HCT116 (cell line): ENCODE results near the gene CBLB. TPM values are rescaled to one million over a fixed set of nuclear protein-coding genes. Genes with fewer than 3 reads are reported as not detected.

Experiments
- ATAC-seq: fragments of 200-7000 bp; cut with Tn5 transposase; 2 replicates; pipeline ENCODE4 v1.9.1; 2020; ENCODE audit warnings: mild to moderate bottlenecking, moderate library complexity
- BruUV-seq: library from RNA; stranded (reverse); fragments of 400-500 nt; replicated peaks from 2 replicates; lab custom pipeline; 2021; lab: Mats Ljungman, UMichigan
- CTCF ChIA-PET: fragments of 300-600 bp; sonication (Branson Sonifier 250); formaldehyde crosslinking; loops from one replicate; lab custom pipeline; 2021; ENCODE audit warnings: antibody characterized with exemption; lab: Charles Lee
- POLR2A ChIA-PET: fragments of 300-600, 350-600 bp; sonication (Branson Sonifier 250); formaldehyde crosslinking; loops from one replicate; lab custom pipeline; 2021; ENCODE audit warnings: antibody characterized with exemption; lab: Charles Lee
- RAD21 ChIA-PET, 2 experiments: fragments of 300-600 bp; sonication (Branson Sonifier 250); formaldehyde crosslinking; loops; one replicate each; lab custom pipeline; 2023; ENCODE audit warnings: low total read pairs in 2 of 2; ENCODE audit not compliant: uncharacterized antibody in 2 of 2, unreplicated experiment in 2 of 2, low non-redundant PET in 1 of 2; lab: Charles Lee
- DNase-seq: peaks from one replicate; pipeline ENCODE4 v3.0.0-alpha.2; 2010; ENCODE audit warnings: low read depth, low spot score
- H2AFZ ChIP-seq: fragments of 200-600 bp; shearing (Covaris generic), sonication (generic); 2 replicates; pipeline ENCODE4 v1.6.1; 2017; ENCODE audit warnings: low read depth, mixed run types, mixed read lengths, antibody characterized with exemption, low read length; ENCODE audit not compliant: poor library complexity, severe bottlenecking
- H3K27ac ChIP-seq: 2 replicates; pipeline ENCODE4 v1.5.1; 2012; ENCODE audit warnings: low read depth, low read length
- H3K27me3 ChIP-seq: fragments of 200-600 bp; sonication (generic); 2 replicates; pipeline ENCODE4 v1.6.1; 2016; ENCODE audit warnings: mixed run types, low read length, mixed read lengths; ENCODE audit not compliant: insufficient read depth
- H3K36me3 ChIP-seq, 2 experiments: fragments of 200-500 bp in 1 of 2; fragments of 200-600 bp in 1 of 2; sonication (Bioruptor generic) in 1 of 2; sonication (generic) in 1 of 2; 2 replicates each; pipeline versions ENCODE4 v1.5.1 to v1.6.1; 2014 to 2016; ENCODE audit warnings: low read length in 2 of 2, inconsistent platforms in 1 of 2, mixed read lengths in 1 of 2, mixed run types in 1 of 2; ENCODE audit not compliant: insufficient read depth in 2 of 2, control insufficient read depth in 1 of 2
- H3K4me1 ChIP-seq, 2 experiments: fragments of 200-600 bp in 1 of 2; sonication (generic) in 1 of 2; 2 replicates each; pipeline versions ENCODE4 v1.5.1 to v1.6.1; 2012 to 2017; ENCODE audit warnings: low read length in 2 of 2, inconsistent platforms in 1 of 2, mild to moderate bottlenecking in 1 of 2, mixed read lengths in 1 of 2, mixed run types in 1 of 2, moderate library complexity in 1 of 2; ENCODE audit not compliant: insufficient read depth in 2 of 2, control insufficient read depth in 1 of 2
- H3K4me2 ChIP-seq: fragments of 200-600 bp; sonication (generic); 2 replicates; pipeline ENCODE4 v1.6.1; 2017; ENCODE audit warnings: mixed run types, low read length, mixed read lengths
- H3K4me3 ChIP-seq, 2 experiments: fragments of 200-600 bp in 1 of 2; sonication (generic) in 1 of 2; replicated peaks in 1 of 2; 2 replicates each; pipeline ENCODE4 v1.5.1; 2011 to 2016; ENCODE audit warnings: low read length in 2 of 2, control low read depth in 1 of 2, low read depth in 1 of 2, mild to moderate bottlenecking in 1 of 2, mixed read lengths in 1 of 2, mixed run types in 1 of 2
- H3K79me2 ChIP-seq: fragments of 200-600 bp; sonication (generic); 2 replicates; pipeline ENCODE4 v1.6.1; 2017; ENCODE audit warnings: mild to moderate bottlenecking, mixed run types, low read length, moderate library complexity, mixed read lengths; ENCODE audit not compliant: insufficient read depth
- H3K9ac ChIP-seq: fragments of 200-600 bp; sonication (generic); 2 replicates; pipeline ENCODE4 v1.6.1; 2016; ENCODE audit warnings: low read length, mixed read lengths
- H3K9me2 ChIP-seq: fragments of 200-600 bp; sonication (generic), shearing (Covaris generic); 2 replicates; pipeline ENCODE4 v1.6.1; 2017; ENCODE audit warnings: mixed run types, mild to moderate bottlenecking, moderate library complexity; ENCODE audit not compliant: insufficient read depth
- H3K9me3 ChIP-seq, 2 experiments: fragments of 200-500 bp in 1 of 2; fragments of 200-600 bp in 1 of 2; sonication (Bioruptor generic) in 1 of 2; sonication (generic) in 1 of 2; 2 replicates each; pipeline ENCODE4 v1.6.1; 2014 to 2017; ENCODE audit warnings: low read length in 2 of 2, mixed read lengths in 2 of 2, inconsistent platforms in 1 of 2, low read depth in 1 of 2, mild to moderate bottlenecking in 1 of 2, mixed run types in 1 of 2, moderate library complexity in 1 of 2; ENCODE audit not compliant: control insufficient read depth in 1 of 2, insufficient read depth in 1 of 2
- H4K20me1 ChIP-seq: fragments of 200-600 bp; sonication (generic), shearing (Covaris generic); 2 replicates; pipeline ENCODE4 v1.6.1; 2017; ENCODE audit warnings: mixed run types, mild to moderate bottlenecking, moderate library complexity; ENCODE audit not compliant: insufficient read depth
- CBX3 ChIP-seq: IDR thresholded peaks from 2 replicates; pipeline ENCODE4 v1.6.1; 2012; ENCODE audit warnings: low read depth
- CEBPB ChIP-seq: IDR thresholded peaks from 2 replicates; pipeline ENCODE4 v1.6.1; 2012; ENCODE audit warnings: low read depth
- EGR1 ChIP-seq: IDR thresholded peaks from 2 replicates; pipeline ENCODE4 v1.6.1; 2012; ENCODE audit warnings: low read depth
- ELF1 ChIP-seq: IDR thresholded peaks from 2 replicates; pipeline ENCODE4 v1.6.1; 2012; ENCODE audit warnings: low read depth, borderline replicate concordance
- EZH2 ChIP-seq: fragments of 200-600 bp; sonication (generic); IDR thresholded peaks from 2 replicates; pipeline ENCODE4 v1.6.1; 2017; ENCODE audit warnings: antibody characterized with exemption, mixed run types
- POLR2A ChIP-seq: IDR thresholded peaks from 2 replicates; pipeline ENCODE4 v1.7.0; 2011; ENCODE audit warnings: borderline replicate concordance; ENCODE audit not compliant: insufficient read depth, insufficient read length; ENCODE audit errors: extremely low read depth
- POLR2AphosphoS5 ChIP-seq: IDR thresholded peaks from 2 replicates; pipeline ENCODE4 v1.6.1; 2011; ENCODE audit warnings: mild to moderate bottlenecking, low read depth, low read length, moderate library complexity
- RAD21 ChIP-seq: IDR thresholded peaks from 2 replicates; pipeline ENCODE4 v1.6.1; 2012; ENCODE audit warnings: low read depth, mild to moderate bottlenecking
- SIN3A ChIP-seq: IDR thresholded peaks from 2 replicates; pipeline ENCODE4 v1.6.1; 2012; ENCODE audit warnings: low read depth
- SP1 ChIP-seq: IDR thresholded peaks from 2 replicates; pipeline ENCODE4 v1.6.1; 2012; ENCODE audit warnings: low read depth
- SRF ChIP-seq: IDR thresholded peaks from 2 replicates; pipeline ENCODE4 v1.6.1; 2012; ENCODE audit warnings: low read depth
- TCF7L2 ChIP-seq: IDR thresholded peaks from 2 replicates; pipeline ENCODE4 v1.7.0; 2011; ENCODE audit warnings: borderline replicate concordance, inconsistent platforms; ENCODE audit not compliant: insufficient read depth, insufficient read length; ENCODE audit errors: extremely low read depth
- YY1 ChIP-seq: IDR thresholded peaks from 2 replicates; pipeline ENCODE4 v1.6.1; 2011; ENCODE audit warnings: low read length, low read depth, moderate library complexity, mild to moderate bottlenecking; ENCODE audit not compliant: insufficient replicate concordance; ENCODE audit errors: extremely low read depth
- ZFX ChIP-seq: fragments of 450-650 bp; IDR thresholded peaks from 2 replicates; pipeline ENCODE4 v1.6.1; 2017
- ZNF274 ChIP-seq: fragments of 200-500 bp; sonication (Bioruptor generic); IDR thresholded peaks from 2 replicates; pipeline ENCODE4 v1.6.1; 2014; ENCODE audit warnings: mild to moderate bottlenecking, low read depth, low read length, inconsistent platforms
- intact Hi-C: fragments of 100-400 bp; cut with micrococcal nuclease; formaldehyde crosslinking; loops from 2 replicates; pipeline ENCODE4 v1.10.0; 2022
- total RNA-seq: library from RNA; stranded (reverse); gene quantifications from one replicate; pipeline ENCODE4 v1.2.1, GENCODE V29; 2021; ENCODE audit not compliant: unreplicated experiment
- TF ChIP-seq, protein P1 (sequence below): IDR thresholded peaks from 2 replicates; pipeline ENCODE4 v1.6.1; 2012
- TF ChIP-seq, protein P2 (sequence below): IDR thresholded peaks from 2 replicates; pipeline ENCODE4 v1.6.1; 2011; ENCODE audit warnings: mild to moderate bottlenecking, low read length, moderate library complexity; ENCODE audit not compliant: insufficient replicate concordance; ENCODE audit errors: extremely low read depth

CBLB gene
- total RNA-seq, 1 experiment from 2014 or later = 10.4 TPM

DNA sequence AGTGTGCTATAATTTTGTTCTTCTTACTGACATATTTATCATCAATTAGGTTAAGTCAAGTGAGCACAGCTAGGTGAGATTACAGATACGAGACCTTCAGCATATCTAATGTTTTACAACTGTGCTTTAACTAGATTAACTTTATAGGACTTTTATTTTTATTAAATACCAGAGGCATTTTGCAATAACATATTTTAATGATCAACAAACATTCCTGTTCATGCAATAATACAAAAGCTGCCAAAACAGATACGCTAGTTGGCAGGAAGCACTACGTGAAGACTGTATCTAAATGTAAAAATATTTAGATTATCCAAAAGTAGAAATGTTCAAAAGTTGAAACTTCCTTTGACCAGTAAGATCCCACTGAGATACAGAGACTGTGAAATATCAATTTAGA, 139.1 kb downstream of the CBLB start:
- H3K9me2 ChIP-seq = no peaks in the 10 kb centered on the region
- ChIA-PET RAD21 (no interaction called here), CTCF (no interaction called here), POLR2A (no interaction called here)
- intact Hi-C loops = no loop called here
- H4K20me1 ChIP-seq = no peaks in the 10 kb centered on the region
- H3K4me3 ChIP-seq = no peak overlapping the region
- no peak overlapping the region for H3K27ac ChIP-seq
- no peak for TF ChIP-seq SIN3A
- TF ChIP-seq ZFX = no peak
- TF ChIP-seq EZH2 = no peak
- TF ChIP-seq SP1 = no peak
- TF ChIP-seq POLR2A = no peak
- no peak for TF ChIP-seq ZNF274
- no peak for TF ChIP-seq POLR2AphosphoS5
- TF ChIP-seq, protein P1, sequence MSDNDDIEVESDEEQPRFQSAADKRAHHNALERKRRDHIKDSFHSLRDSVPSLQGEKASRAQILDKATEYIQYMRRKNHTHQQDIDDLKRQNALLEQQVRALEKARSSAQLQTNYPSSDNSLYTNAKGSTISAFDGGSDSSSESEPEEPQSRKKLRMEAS = no peak
- no peak for TF ChIP-seq YY1
- TF ChIP-seq RAD21 = no peak
- TF ChIP-seq EGR1 = no peak
- TF ChIP-seq SRF = no peak
- TF ChIP-seq CBX3 = no peak
- no peak for TF ChIP-seq CEBPB
- TF ChIP-seq TCF7L2 = no peak
- TF ChIP-seq, protein P2, sequence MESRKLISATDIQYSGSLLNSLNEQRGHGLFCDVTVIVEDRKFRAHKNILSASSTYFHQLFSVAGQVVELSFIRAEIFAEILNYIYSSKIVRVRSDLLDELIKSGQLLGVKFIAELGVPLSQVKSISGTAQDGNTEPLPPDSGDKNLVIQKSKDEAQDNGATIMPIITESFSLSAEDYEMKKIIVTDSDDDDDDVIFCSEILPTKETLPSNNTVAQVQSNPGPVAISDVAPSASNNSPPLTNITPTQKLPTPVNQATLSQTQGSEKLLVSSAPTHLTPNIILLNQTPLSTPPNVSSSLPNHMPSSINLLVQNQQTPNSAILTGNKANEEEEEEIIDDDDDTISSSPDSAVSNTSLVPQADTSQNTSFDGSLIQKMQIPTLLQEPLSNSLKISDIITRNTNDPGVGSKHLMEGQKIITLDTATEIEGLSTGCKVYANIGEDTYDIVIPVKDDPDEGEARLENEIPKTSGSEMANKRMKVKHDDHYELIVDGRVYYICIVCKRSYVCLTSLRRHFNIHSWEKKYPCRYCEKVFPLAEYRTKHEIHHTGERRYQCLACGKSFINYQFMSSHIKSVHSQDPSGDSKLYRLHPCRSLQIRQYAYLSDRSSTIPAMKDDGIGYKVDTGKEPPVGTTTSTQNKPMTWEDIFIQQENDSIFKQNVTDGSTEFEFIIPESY = no peak
- no peak for TF ChIP-seq ELF1
- H3K4me2 ChIP-seq = no peak overlapping the region
- no peaks in the 10 kb centered on the region for H3K79me2 ChIP-seq
- H3K9me3 ChIP-seq = no peaks in the 10 kb centered on the region
- no peak overlapping the region for H2AFZ ChIP-seq
- no peaks in the 10 kb centered on the region for H3K4me1 ChIP-seq
- H3K36me3 ChIP-seq = no peaks in the 10 kb centered on the region
- ATAC-seq = no peak
- no peak overlapping the region for H3K9ac ChIP-seq
- DNase-seq = no peak
- H3K27me3 ChIP-seq = no peaks in the 10 kb centered on the region
- BruUV-seq = no TSS peak
